Epithelial cell of esophagus (primary cell): ENCODE data around the gene ERVH48-1.
A peak's percentile ranks its signal among the peaks of the same experiment; 100 is the strongest.
"Not testable (repeated sequence)": the region's sequence is repeated elsewhere in the genome, so short reads cannot be mapped to it uniquely, and the experiment has no call there.

Experiments
- DNase-seq: peaks from one replicate; pipeline ENCODE4 v3.0.0; 2010; ENCODE audit warnings: low read depth
- H3K4me3 ChIP-seq: 2 replicates; pipeline ENCODE4 v1.5.1; 2011; ENCODE audit warnings: mild to moderate bottlenecking, low read length, control low read depth
- TF ChIP-seq, protein P1 (sequence below): IDR thresholded peaks from 2 replicates; pipeline ENCODE4 v1.5.1; 2011; ENCODE audit warnings: low read depth, mild to moderate bottlenecking, low read length, control low read depth, inconsistent platforms; ENCODE audit not compliant: insufficient read depth; ENCODE audit errors: missing control alignments

The ERVH48-1 gene

DNA sequence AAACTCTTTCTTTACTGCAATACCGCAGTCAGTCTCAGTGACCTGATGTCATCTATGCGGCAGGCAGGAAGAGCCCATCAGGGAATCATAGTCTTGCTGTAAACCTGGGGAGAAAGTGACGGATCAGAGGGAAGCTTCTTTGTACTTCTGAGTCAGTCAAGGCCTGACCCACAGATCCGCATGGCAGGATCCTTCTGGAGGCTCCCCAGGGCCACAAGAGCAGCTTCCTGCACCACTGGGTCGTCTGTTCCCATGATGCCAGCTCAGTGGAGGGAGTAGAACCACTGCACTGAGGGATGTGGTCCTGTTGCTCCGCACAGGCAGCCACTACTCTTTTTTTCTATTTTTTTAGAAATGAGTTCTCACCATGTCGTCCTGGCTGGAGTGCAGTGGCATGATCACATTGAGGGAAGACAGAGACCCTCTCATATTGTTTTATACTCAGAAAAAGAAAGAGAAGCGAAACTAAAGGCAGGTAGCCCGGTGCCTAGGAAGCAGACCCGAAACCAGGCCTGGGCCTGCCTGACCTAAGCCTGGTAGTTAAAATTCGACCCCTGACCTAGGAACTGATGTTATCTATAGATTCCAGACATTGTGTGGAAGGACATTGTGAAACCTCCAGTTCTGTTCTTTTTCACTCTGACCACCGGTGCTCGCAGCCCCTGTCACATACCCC, 6.3 kb upstream of the ERVH48-1 start:
- TF ChIP-seq, protein P1, sequence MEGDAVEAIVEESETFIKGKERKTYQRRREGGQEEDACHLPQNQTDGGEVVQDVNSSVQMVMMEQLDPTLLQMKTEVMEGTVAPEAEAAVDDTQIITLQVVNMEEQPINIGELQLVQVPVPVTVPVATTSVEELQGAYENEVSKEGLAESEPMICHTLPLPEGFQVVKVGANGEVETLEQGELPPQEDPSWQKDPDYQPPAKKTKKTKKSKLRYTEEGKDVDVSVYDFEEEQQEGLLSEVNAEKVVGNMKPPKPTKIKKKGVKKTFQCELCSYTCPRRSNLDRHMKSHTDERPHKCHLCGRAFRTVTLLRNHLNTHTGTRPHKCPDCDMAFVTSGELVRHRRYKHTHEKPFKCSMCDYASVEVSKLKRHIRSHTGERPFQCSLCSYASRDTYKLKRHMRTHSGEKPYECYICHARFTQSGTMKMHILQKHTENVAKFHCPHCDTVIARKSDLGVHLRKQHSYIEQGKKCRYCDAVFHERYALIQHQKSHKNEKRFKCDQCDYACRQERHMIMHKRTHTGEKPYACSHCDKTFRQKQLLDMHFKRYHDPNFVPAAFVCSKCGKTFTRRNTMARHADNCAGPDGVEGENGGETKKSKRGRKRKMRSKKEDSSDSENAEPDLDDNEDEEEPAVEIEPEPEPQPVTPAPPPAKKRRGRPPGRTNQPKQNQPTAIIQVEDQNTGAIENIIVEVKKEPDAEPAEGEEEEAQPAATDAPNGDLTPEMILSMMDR: no peak
- no peak overlapping the region for H3K4me3 ChIP-seq
- DNase-seq: no peak

DNA sequence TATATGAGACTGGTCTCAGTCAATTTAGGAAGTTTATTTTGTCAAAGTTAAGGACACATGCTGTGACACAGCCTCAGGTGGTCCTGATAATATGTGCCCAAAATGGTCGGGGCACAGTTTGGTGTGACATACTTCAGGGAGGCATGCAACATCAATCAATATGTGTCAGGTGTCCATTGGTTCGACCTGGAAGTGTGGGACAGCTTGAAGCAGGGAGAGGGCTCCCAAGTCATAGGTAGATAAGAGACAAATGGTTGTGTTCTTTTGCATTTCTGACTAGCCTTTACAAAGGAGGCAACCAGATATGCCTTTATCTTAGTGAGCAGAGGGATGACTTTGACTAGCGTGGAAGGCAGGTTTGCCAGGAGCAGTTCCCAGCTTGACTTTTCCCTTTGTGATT, 4.5 kb upstream of the ERVH48-1 start:
- DNase-seq: no peak
- TF ChIP-seq, protein P1: no peak
- H3K4me3 ChIP-seq: no peak overlapping the region

DNA sequence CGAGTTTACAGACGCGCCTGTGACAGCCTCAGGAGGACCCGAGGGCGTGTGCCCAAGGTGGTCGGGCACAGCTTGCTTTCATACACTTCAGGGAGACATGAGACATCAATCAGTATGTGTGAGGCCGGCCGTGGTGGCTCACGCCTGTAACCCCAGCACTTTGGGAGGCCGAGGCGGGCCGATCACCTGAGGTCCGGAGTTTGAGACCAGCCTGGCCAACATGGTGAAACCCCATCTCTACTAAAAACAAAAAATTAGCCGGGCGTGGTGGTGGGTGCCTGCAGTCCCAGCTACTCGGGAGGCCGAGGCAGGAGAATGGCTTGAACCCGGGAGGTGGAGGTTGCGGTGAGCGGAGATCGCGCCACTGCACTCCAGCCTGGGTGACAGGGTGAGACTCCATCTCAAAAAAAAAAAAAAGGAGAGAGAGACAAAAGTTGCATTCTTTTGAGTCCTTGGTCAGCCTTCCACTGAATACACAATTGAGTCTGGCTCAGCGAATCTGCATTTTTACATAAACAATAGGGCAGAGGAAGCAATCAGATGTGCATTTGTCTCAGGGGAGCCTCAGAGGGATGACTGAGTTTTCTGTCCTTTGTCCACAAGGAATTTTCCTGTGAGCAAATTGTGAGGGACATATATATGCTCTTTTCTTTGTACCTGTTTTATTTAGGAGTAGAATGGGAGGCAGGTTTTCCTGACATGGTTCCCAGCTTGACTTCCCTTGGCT, 2.2 kb upstream of the ERVH48-1 start:
- H3K4me3 ChIP-seq, DNase-seq: not testable (repeated sequence)

DNA sequence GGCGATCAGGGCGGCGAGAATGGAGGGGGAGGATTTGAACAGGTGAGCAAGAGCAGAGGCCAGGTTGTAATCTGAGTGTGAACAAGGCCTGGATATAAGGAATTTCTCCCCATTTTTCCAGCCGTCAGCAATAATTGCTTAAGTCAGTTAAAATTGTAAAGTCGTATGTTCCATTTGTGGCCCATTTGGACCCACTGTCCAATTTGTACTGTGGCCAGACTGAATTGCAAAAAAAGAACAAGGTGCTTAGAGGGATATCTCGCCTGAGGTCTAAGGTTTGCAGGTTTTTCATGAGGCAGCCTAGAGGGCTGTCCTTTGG, 1.0 kb downstream of the ERVH48-1 start:
- DNase-seq: no peak
- no peak overlapping the region for H3K4me3 ChIP-seq
- TF ChIP-seq, protein P1: no peak

DNA sequence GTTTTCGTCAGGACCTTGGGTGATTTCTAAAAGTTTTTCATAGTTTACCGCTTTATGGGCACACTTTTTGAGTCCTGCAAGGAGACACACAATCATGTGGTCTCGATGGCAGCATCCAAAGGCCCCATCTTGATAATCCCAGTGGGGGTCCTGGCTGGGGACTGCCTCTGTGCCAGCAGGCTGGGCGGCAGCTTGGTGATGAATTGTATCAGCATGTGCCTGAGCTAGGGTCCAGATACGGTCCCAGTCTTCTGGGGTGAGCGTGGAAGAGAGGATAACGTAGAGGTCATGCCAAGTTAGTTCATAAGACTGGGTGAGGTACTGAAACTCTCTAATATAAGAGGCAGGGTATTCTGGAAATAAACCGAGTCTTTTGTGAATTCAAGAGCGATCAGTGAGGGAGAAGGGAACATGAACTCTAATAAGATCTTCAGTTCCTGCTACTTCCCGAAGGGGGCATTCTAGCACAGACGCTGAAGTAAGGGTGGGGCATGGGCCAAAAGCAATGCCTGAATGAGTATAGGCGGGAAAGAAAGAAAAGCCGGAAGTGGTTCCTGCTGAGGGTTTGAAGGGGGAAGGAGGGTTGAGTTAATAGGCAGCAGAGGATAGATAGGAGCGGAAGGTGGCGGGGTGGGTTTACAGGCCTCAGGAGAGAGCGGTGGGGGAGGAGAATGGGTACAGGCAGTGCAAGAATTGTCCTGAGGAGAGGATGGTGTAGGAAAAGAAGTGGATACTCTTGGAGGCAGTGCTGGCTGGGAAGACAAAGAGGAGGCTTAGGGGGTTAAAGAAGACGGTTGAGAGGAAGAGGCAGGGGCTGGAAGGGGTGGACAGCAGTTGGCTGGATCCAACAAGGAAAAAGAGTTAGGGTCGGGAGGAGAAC, 1.6 kb downstream of the ERVH48-1 start:
- DNase-seq: peak; percentile 86
- TF ChIP-seq, protein P1: peak; percentile 91
- H3K4me3 ChIP-seq: no peak overlapping the region

DNA sequence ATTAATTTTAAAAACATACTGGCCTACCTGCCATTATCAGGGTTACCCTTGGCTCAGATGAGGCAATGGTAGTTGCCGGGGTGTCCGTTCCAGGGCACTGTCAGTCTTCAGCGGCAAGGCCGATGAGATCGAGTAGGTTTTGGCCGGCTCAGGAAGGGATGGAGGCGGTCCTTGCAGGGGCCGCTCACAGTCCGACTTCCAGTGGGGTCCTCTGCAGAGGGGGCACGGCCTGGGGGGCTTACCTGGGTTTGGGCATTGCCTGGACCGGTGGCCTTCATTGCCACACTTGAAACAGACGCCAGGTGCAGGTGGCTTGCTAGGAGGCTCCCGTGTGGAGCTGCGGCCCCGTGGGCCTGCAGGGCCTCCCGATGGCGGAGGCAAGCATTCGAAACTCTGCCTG, 2.5 kb downstream of the ERVH48-1 start:
- no peak overlapping the region for H3K4me3 ChIP-seq
- no peak for DNase-seq
- TF ChIP-seq, protein P1: no peak

DNA sequence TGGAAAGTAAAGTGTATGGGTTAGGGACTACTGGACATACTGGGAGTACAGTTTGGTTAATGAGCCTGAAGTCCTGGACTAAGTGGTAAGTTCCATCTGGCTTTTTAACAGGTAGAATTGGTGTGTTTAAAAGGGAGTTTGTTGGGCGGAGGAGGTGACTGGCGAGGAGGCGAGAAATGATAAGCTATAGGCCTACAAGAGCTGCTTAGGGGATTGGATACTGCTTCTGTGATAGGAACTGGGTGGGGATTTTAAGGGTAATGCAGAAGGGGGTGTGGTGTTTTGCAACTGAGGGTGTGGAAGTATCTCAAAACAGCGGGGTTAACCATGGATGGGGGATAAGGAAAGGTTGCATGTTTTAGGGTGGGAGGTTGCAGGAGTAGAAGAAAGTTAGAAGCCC, 3.5 kb downstream of the ERVH48-1 start:
- TF ChIP-seq, protein P1: no peak
- DNase-seq: no peak
- no peak overlapping the region for H3K4me3 ChIP-seq
